Measurements from ENCODE around the gene ZNF224.
"Not testable (repeated sequence)": the region's sequence is repeated elsewhere in the genome, so short reads cannot be mapped to it uniquely, and the experiment has no call there.

ZNF224 gene

GRCh38 chr19:44113138-44113783 is 19.1 kb downstream of the ZNF224 start, which contains the start of gene ZNF225:
ZNF225 (plus strand) TSS chr19:44113399; CDS start chr19:44115828, 2,429 bp downstream.
- TF ChIP-seq CREB5 (CRISPR knock-in tag; IDR thresholded peaks at IDR 0.05; ENCODE audit: low read depth) (no peak), ZC3H10 (CRISPR knock-in tag; IDR thresholded peaks at IDR 0.05) (no peak), ZFP3 (CRISPR knock-in tag; IDR thresholded peaks at IDR 0.05) (no peak), CSRNP3 (CRISPR knock-in tag; IDR thresholded peaks at IDR 0.05) (no peak), OSR1 (CRISPR knock-in tag; IDR thresholded peaks at IDR 0.05) (no peak), BACH2 (CRISPR knock-in tag; IDR thresholded peaks at IDR 0.05; ENCODE audit: borderline replicate concordance) (no peak), ZFP30 (CRISPR knock-in tag; IDR thresholded peaks at IDR 0.05) (no peak), ARNTL (CRISPR knock-in tag; IDR thresholded peaks at IDR 0.05; ENCODE audit: borderline replicate concordance, low read depth) (no peak), SNAI2 (CRISPR knock-in tag; IDR thresholded peaks at IDR 0.05) (peak; percentile 96), TOX (CRISPR knock-in tag; IDR thresholded peaks at IDR 0.05; ENCODE audit: borderline replicate concordance) (no peak), PPARA (CRISPR knock-in tag; IDR thresholded peaks at IDR 0.05; ENCODE audit: borderline replicate concordance) (no peak), ZNF8 (CRISPR knock-in tag; IDR thresholded peaks at IDR 0.05) (no peak), CSDC2 (CRISPR knock-in tag; IDR thresholded peaks at IDR 0.05) (no peak), PATZ1 (CRISPR knock-in tag; IDR thresholded peaks at IDR 0.05; ENCODE audit: borderline replicate concordance) (no peak), GLIS3 (CRISPR knock-in tag; IDR thresholded peaks at IDR 0.05) (no peak), TSHZ2 (CRISPR knock-in tag; IDR thresholded peaks at IDR 0.05) (peak; percentile 55; the same call in 1 of the 2 replicates)
- ATAC-seq, result peak; percentile 99

GRCh38 chr19:44113784-44114390 is 19.7 kb downstream of the ZNF224 start:
- TF ChIP-seq SNAI2 (CRISPR knock-in tag; IDR thresholded peaks at IDR 0.05), result no peak
- TF ChIP-seq BACH2 (CRISPR knock-in tag; IDR thresholded peaks at IDR 0.05; ENCODE audit: borderline replicate concordance), result no peak
- no peak for TF ChIP-seq ZFP30 (CRISPR knock-in tag; IDR thresholded peaks at IDR 0.05)
- TF ChIP-seq ZNF70 (CRISPR knock-in tag; IDR thresholded peaks at IDR 0.05), result no peak
- no peak for TF ChIP-seq CREB5 (CRISPR knock-in tag; IDR thresholded peaks at IDR 0.05; ENCODE audit: low read depth)

GRCh38 chr19:44121162-44121561 is 27.0 kb downstream of the ZNF224 start:
- not testable (repeated sequence) for ATAC-seq
- TF ChIP-seq ZNF8 (CRISPR knock-in tag; IDR thresholded peaks at IDR 0.05), result peak; percentile 60; the same call in 1 of the 2 replicates

More at GRCh38 chr19:44113784-44114390, 19.7 kb downstream of the ZNF224 start:
- ATAC-seq, result peak; percentile 47

- ATAC-seq, result no peak
- no peak for TF ChIP-seq BACH2 (CRISPR knock-in tag; IDR thresholded peaks at IDR 0.05; ENCODE audit: borderline replicate concordance)
- no peak for TF ChIP-seq TOX (CRISPR knock-in tag; IDR thresholded peaks at IDR 0.05; ENCODE audit: borderline replicate concordance)
- TF ChIP-seq TSHZ2 (CRISPR knock-in tag; IDR thresholded peaks at IDR 0.05), result no peak
- no peak for TF ChIP-seq TCF4 (CRISPR knock-in tag; IDR thresholded peaks at IDR 0.05; ENCODE audit: borderline replicate concordance)
- TF ChIP-seq ESRRG (CRISPR knock-in tag; IDR thresholded peaks at IDR 0.05), result no peak
- TF ChIP-seq POU6F1 (CRISPR knock-in tag; IDR thresholded peaks at IDR 0.05; ENCODE audit: borderline replicate concordance, low read depth), result no peak
- TF ChIP-seq ZNF565 (CRISPR knock-in tag; conservative IDR thresholded peaks at IDR 0.05; ENCODE audit: low read depth), result no peak
Measured at GRCh38 chr19:44131955-44132354, 37.8 kb downstream of the ZNF224 start.

Measured in SK-N-SH treated with all-trans-retinoic acid at 6 μM for 48 hours (cell line).